HG03025 (cell line): Measurements from ENCODE around the gene CATSPER3.

Source experiments
- ATAC-seq: cut with Tn5 transposase; IDR thresholded peaks from one replicate; pipeline ENCODE4 v1.9.1; 2021; ENCODE audit warnings: mild to moderate bottlenecking, moderate library complexity; ENCODE audit not compliant: unreplicated experiment, low FRiP score

The CATSPER3 gene

GRCh38 chr5:135057233-135057632 lies 89.5 kb downstream of the CATSPER3 start:
- ATAC-seq = no peak

- ATAC-seq = no peak
Observed at GRCh38 chr5:135058331-135058732, 90.6 kb downstream of the CATSPER3 start.

- no peak for ATAC-seq
Observed at GRCh38 chr5:135059000-135059923, 91.6 kb downstream of the CATSPER3 start.

GRCh38 chr5:135060021-135060420 lies 92.3 kb downstream of the CATSPER3 start:
- ATAC-seq = no peak

GRCh38 chr5:135061001-135061400 lies 93.3 kb downstream of the CATSPER3 start:
- no peak for ATAC-seq
